Measurements from ENCODE around the gene CPB2. TPM values are rescaled to one million over a fixed set of nuclear protein-coding genes. Genes with fewer than 3 reads are reported as not detected.

CPB2 gene
- total and polyA plus RNA-seq, 2 experiments from 2014 or later: 0.11 TPM; not detected in 1

DNA sequence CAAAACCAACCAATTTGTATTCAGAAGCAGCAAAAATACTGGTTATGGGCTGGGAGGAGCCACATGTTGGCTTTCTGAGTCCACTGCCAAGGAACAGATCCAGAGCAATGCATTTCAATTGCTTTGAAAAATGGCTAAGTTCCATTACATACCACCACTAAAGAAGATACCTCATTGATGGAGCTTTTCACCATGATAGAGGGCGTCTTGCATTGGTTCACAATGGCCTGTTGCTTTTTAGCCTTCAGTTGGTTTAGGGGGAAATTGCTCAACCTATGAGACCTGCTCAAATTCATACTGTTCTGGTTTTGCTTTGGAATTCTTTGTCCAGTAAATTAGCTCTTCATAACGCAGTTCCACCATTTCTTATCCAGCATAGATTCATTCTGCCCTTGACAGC is 21.2 kb upstream of the CPB2 start:
- TF ChIP-seq EZH2phosphoT487 (IDR thresholded peaks at IDR 0.05; ENCODE audit: insufficient read depth, low read depth) (no peak), EZH2 (IDR thresholded peaks at IDR 0.05; ENCODE audit: insufficient read depth, poor library complexity, severe bottlenecking) (no peak)
- in situ Hi-C loops (cut with MboI): no loop called here
- no peaks in the 10 kb centered on the region for H4K20me1 ChIP-seq (ENCODE audit: insufficient read depth)
- H3K4me3 ChIP-seq: no peak overlapping the region
- 1 to 5% methylated on average over 2 of the region's 2 CpGs for WGBS, 2 experiments (ENCODE audit: low coverage in 1 of 2, low lambda C conversion rate in 2 of 2, missing lambda C conversion rate in 2 of 2)
- no peak overlapping the region for H2AFZ ChIP-seq
- H3K4me1 ChIP-seq (ENCODE audit: insufficient read depth): peaks cover 7% of the 10 kb centered on the region
- H3F3A ChIP-seq (ENCODE audit: insufficient read depth): no peaks in the 10 kb centered on the region
- H3K9ac ChIP-seq: no peak overlapping the region
- no peak overlapping the region for H3K27ac ChIP-seq
- H3K79me2 ChIP-seq (ENCODE audit: insufficient read depth): no peaks in the 10 kb centered on the region
- peaks cover 23% of the 10 kb centered on the region for H3K27me3 ChIP-seq (replicated peaks; ENCODE audit: insufficient read depth)
- no peaks in the 10 kb centered on the region for H3K9me2 ChIP-seq (ENCODE audit: insufficient read depth)
- no peak for DNase-seq
- no peaks in the 10 kb centered on the region for H3K9me3 ChIP-seq (ENCODE audit: low read depth)
- H3K4me2 ChIP-seq (ENCODE audit: unreplicated experiment): no peak overlapping the region
- no peaks in the 10 kb centered on the region for H3K36me3 ChIP-seq (ENCODE audit: low read depth)

DNA sequence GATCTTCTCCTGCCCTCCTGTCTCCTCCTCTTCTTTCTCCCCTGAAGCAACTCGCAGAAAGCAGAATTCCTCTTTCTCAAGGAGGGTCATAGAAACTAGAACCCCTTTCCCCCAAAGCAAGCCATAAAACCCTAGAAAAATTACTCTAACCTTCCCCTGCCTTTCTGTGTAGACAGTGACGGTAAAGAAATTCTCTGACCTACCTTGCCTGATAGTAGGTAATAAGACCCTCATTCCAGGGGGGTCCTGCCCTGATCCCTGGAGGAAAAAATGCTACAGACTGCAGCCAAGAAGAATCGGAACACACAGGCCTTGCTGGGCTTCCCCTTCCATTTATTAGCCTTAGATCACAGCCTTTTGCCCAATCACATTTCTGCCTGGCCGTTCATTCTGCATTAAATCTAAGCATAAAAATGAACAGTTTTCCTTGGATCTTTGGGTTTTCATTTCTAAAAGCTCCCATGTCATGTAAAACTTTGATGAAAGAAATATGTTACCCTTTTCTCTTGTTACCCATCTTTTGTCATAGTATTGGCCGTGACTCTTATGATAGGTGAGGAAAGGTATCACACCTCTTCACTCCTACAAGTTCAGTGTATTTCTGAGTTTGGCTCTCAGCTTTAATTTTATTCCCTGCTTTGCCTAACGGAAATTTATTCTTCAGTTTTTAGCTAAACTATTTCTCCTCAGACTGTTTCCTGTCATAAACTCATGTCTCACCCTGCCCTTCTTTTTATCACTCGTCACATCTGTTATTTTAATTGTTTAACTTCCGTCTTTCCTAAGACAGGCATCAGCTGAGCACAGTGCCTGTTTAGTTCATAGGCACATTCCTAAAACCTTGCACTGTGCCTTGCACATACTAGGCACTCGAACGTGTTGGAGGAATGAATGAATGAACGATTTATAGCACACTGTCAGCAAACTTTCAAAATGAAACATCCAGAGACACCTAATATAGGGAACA is 20.4 kb upstream of the CPB2 start:
- no peak for TF ChIP-seq EZH2phosphoT487 (IDR thresholded peaks at IDR 0.05; ENCODE audit: insufficient read depth, low read depth)
- no peak for TF ChIP-seq EZH2 (IDR thresholded peaks at IDR 0.05; ENCODE audit: insufficient read depth, poor library complexity, severe bottlenecking)
- in situ Hi-C loops (cut with MboI): no loop called here
- H3K27ac ChIP-seq: no peak overlapping the region
- peaks cover 16% of the 10 kb centered on the region for H3K27me3 ChIP-seq (replicated peaks; ENCODE audit: insufficient read depth)
- no peaks in the 10 kb centered on the region for H3K9me2 ChIP-seq (ENCODE audit: insufficient read depth)
- H2AFZ ChIP-seq: no peak overlapping the region
- H3K9ac ChIP-seq: no peak overlapping the region
- H4K20me1 ChIP-seq (ENCODE audit: insufficient read depth): no peaks in the 10 kb centered on the region
- DNase-seq: peak; percentile 6
- 29 to 38% methylated on average over 11 of the region's 11 CpGs for WGBS, 2 experiments (ENCODE audit: low coverage in 1 of 2, low lambda C conversion rate in 2 of 2, missing lambda C conversion rate in 2 of 2)
- no peaks in the 10 kb centered on the region for H3K79me2 ChIP-seq (ENCODE audit: insufficient read depth)
- peaks cover 7% of the 10 kb centered on the region for H3K4me1 ChIP-seq (ENCODE audit: insufficient read depth)
- no peaks in the 10 kb centered on the region for H3F3A ChIP-seq (ENCODE audit: insufficient read depth)
- H3K4me2 ChIP-seq (ENCODE audit: unreplicated experiment): peak overlapping the region; percentile 4
- H3K9me3 ChIP-seq (ENCODE audit: low read depth): no peaks in the 10 kb centered on the region
- H3K36me3 ChIP-seq (ENCODE audit: low read depth): no peaks in the 10 kb centered on the region
- H3K4me3 ChIP-seq: no peak overlapping the region

DNA sequence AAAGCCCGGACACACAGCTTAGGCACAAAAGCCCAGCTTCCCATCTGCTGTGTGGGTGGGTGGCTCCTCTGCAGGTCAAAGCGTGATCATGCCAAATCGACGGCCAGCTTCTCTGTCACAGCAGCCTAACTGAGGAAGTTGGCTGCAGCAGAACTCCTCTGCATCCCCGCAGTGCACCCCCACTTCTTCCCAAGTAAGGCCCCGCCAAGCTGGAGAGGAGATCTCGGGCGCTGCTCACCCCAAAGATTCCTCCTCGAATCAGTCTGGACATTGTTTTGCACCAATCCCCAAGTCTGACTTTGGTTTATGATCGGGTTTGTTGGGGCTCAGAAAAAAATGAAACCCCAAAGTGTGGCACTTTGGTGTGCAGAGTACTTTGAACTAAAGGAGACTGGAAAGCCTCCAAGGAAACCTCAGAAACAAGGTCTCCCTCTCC is 19.7 kb upstream of the CPB2 start:
- TF ChIP-seq EZH2phosphoT487 (IDR thresholded peaks at IDR 0.05; ENCODE audit: insufficient read depth, low read depth): no peak
- no peak for TF ChIP-seq EZH2 (IDR thresholded peaks at IDR 0.05; ENCODE audit: insufficient read depth, poor library complexity, severe bottlenecking)
- in situ Hi-C loops (cut with MboI): no loop called here
- Histone ChIP-seq H3K27me3 (replicated peaks; ENCODE audit: insufficient read depth) (peaks cover 12% of the 10 kb centered on the region), H3K4me3 (no peak overlapping the region), H3K27ac (no peak overlapping the region), H3K9ac (no peak overlapping the region), H3K9me3 (ENCODE audit: low read depth) (no peaks in the 10 kb centered on the region), H3K36me3 (ENCODE audit: low read depth) (no peaks in the 10 kb centered on the region), H3F3A (ENCODE audit: insufficient read depth) (no peaks in the 10 kb centered on the region), H3K4me2 (ENCODE audit: unreplicated experiment) (no peak overlapping the region), H3K4me1 (ENCODE audit: insufficient read depth) (peaks cover 7% of the 10 kb centered on the region), H4K20me1 (ENCODE audit: insufficient read depth) (no peaks in the 10 kb centered on the region), H3K79me2 (ENCODE audit: insufficient read depth) (no peaks in the 10 kb centered on the region), H3K9me2 (ENCODE audit: insufficient read depth) (no peaks in the 10 kb centered on the region), H2AFZ (no peak overlapping the region)
- 86 to 88% methylated on average over 10 of the region's 10 CpGs for WGBS, 2 experiments (ENCODE audit: low coverage in 1 of 2, low lambda C conversion rate in 2 of 2, missing lambda C conversion rate in 2 of 2)
- no peak for DNase-seq

DNA sequence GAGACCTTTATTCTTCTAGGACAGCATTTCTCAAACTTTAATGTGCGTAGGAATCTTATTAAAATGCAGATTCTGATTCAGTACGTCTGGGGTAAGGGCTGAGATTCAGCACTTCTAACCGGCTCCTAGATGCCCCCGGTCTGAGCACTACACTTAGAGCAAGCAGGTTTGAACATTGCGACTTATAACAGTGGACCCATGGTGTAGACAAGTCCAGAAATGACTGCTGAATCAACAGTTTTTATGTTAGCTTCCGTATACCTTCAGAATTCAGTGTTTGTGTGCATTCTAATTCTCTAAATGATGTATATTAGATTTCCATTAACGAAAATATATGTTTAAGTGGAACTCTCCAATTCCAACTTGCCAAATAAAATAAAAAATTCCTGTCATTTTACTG is 17.5 kb upstream of the CPB2 start:
- Histone ChIP-seq H3K9me2 (ENCODE audit: insufficient read depth) (no peaks in the 10 kb centered on the region), H3K27me3 (replicated peaks; ENCODE audit: insufficient read depth) (no peaks in the 10 kb centered on the region), H3K9ac (no peak overlapping the region), H3K4me3 (no peak overlapping the region), H3K4me2 (ENCODE audit: unreplicated experiment) (no peak overlapping the region), H3F3A (ENCODE audit: insufficient read depth) (no peaks in the 10 kb centered on the region), H3K27ac (no peak overlapping the region), H3K9me3 (ENCODE audit: low read depth) (no peaks in the 10 kb centered on the region), H2AFZ (no peak overlapping the region), H3K4me1 (ENCODE audit: insufficient read depth) (peaks cover 7% of the 10 kb centered on the region), H3K79me2 (ENCODE audit: insufficient read depth) (no peaks in the 10 kb centered on the region), H3K36me3 (ENCODE audit: low read depth) (no peaks in the 10 kb centered on the region), H4K20me1 (ENCODE audit: insufficient read depth) (no peaks in the 10 kb centered on the region)
- WGBS, 2 experiments (ENCODE audit: low coverage in 1 of 2, low lambda C conversion rate in 2 of 2, missing lambda C conversion rate in 2 of 2): 80 to 85% methylated on average over 7 of the region's 7 CpGs
- in situ Hi-C loops (cut with MboI): no loop called here
- DNase-seq: no peak
- TF ChIP-seq EZH2phosphoT487 (IDR thresholded peaks at IDR 0.05; ENCODE audit: insufficient read depth, low read depth) (no peak), EZH2 (IDR thresholded peaks at IDR 0.05; ENCODE audit: insufficient read depth, poor library complexity, severe bottlenecking) (no peak)

Data from GM23248 (cell line).